Endothelial cell of umbilical vein (primary cell): Measurements from ENCODE around the gene NCOA7. TPM values are rescaled to one million over a fixed set of nuclear protein-coding genes. Genes with fewer than 3 reads are reported as not detected.
A peak's percentile ranks its signal among the peaks of the same experiment; 100 is the strongest.

Experiments
- BruUV-seq: library from RNA; stranded (reverse); fragments of 400-500 nt; replicated peaks from 2 replicates; lab custom pipeline; 2021; lab: Mats Ljungman, UMichigan
- CTCF ChIA-PET: fragments of 300-600, 350-600 bp; sonication (Branson Sonifier 250); formaldehyde crosslinking; loops from one replicate; lab custom pipeline; 2021; ENCODE audit warnings: antibody characterized with exemption, inconsistent platforms; lab: Charles Lee
- POLR2A ChIA-PET: fragments of 300-600, 350-600 bp; sonication (Branson Sonifier 250); formaldehyde crosslinking; loops from one replicate; lab custom pipeline; 2021; ENCODE audit warnings: antibody characterized with exemption, inconsistent platforms; lab: Charles Lee
- DNase-seq: peaks from one replicate; pipeline ENCODE4 v3.0.0-alpha.2; 2011; ENCODE audit warnings: low read depth, low spot score
- FAIRE-seq: peaks from 2 replicates; lab custom pipeline; 2011; peaks lifted over from hg19 to GRCh38; lab: Jason Lieb, UNC
- H2AFZ ChIP-seq: 2 replicates; pipeline ENCODE4 v1.6.0; 2012; ENCODE audit warnings: low read depth, low read length, control low read depth, inconsistent platforms
- H3K27ac ChIP-seq: 2 replicates; pipeline ENCODE4 v1.5.1; 2011; ENCODE audit warnings: low read depth, mild to moderate bottlenecking, control low read depth, low read length, moderate library complexity; ENCODE audit not compliant: insufficient read depth
- H3K27me3 ChIP-seq, 2 experiments: 2 replicates each; pipeline versions ENCODE4 v1.6.0 to v1.6.1; 2011; ENCODE audit warnings: low read length in 2 of 2, mixed read lengths in 1 of 2; ENCODE audit not compliant: control insufficient read depth in 2 of 2, insufficient read depth in 2 of 2
- H3K36me3 ChIP-seq, 2 experiments: 2 replicates in 1 of 2; 3 replicates in 1 of 2; pipeline ENCODE4 v1.5.1; 2011; ENCODE audit warnings: low read length in 2 of 2, mild to moderate bottlenecking in 1 of 2, moderate library complexity in 1 of 2; ENCODE audit not compliant: control insufficient read depth in 2 of 2, insufficient read depth in 2 of 2; ENCODE audit errors: extremely low read depth in 1 of 2
- H3K4me1 ChIP-seq: 3 replicates; pipeline ENCODE4 v1.5.1; 2011; ENCODE audit warnings: mild to moderate bottlenecking, low read length; ENCODE audit not compliant: control insufficient read depth, insufficient read depth; ENCODE audit errors: extremely low read depth
- H3K4me2 ChIP-seq: 2 replicates; pipeline ENCODE4 v1.6.1; 2011; ENCODE audit warnings: low read length, control low read depth, mixed read lengths; ENCODE audit not compliant: insufficient read depth
- H3K4me3 ChIP-seq, 3 experiments: fragments of 200-600 bp in 1 of 3; sonication (generic), shearing (Covaris generic) in 1 of 3; replicated peaks in 1 of 3; 2 replicates each; pipeline ENCODE4 v1.5.1; 2011 to 2016; ENCODE audit warnings: control low read depth in 3 of 3, low read length in 3 of 3, mild to moderate bottlenecking in 2 of 3, inconsistent platforms in 1 of 3, low read depth in 1 of 3, moderate library complexity in 1 of 3; ENCODE audit not compliant: insufficient read depth in 1 of 3
- H3K79me2 ChIP-seq: 2 replicates; pipeline ENCODE4 v1.6.0; 2012; ENCODE audit warnings: low read length, inconsistent platforms; ENCODE audit not compliant: control insufficient read depth, insufficient read depth
- H3K9ac ChIP-seq: replicated peaks from 2 replicates; pipeline ENCODE3; 2011; ENCODE audit warnings: low read length, control low read depth; ENCODE audit not compliant: insufficient read depth; ENCODE audit errors: extremely low read depth
- H3K9me1 ChIP-seq: replicated peaks from 3 replicates; pipeline ENCODE4 v1.6.0; 2011; ENCODE audit warnings: mild to moderate bottlenecking, low read length; ENCODE audit not compliant: control insufficient read depth, insufficient read depth; ENCODE audit errors: extremely low read depth
- H3K9me3 ChIP-seq: replicated peaks from 2 replicates; pipeline ENCODE4 v1.5.1; 2012; ENCODE audit warnings: low read length, inconsistent platforms; ENCODE audit not compliant: control insufficient read depth, insufficient read depth
- H4K20me1 ChIP-seq: replicated peaks from 2 replicates; pipeline ENCODE3; 2011; ENCODE audit warnings: mild to moderate bottlenecking, low read length; ENCODE audit not compliant: control insufficient read depth, insufficient read depth; ENCODE audit errors: extremely low read depth
- CTCF ChIP-seq, 2 donors: IDR thresholded peaks; 1 replicate in 1 of 2; 2 replicates in 1 of 2; pipeline ENCODE4 v1.5.1; 2011; ENCODE audit warnings: low read length in 2 of 2, mild to moderate bottlenecking in 2 of 2, moderate library complexity in 2 of 2, control low read depth in 1 of 2, inconsistent platforms in 1 of 2, low read depth in 1 of 2; ENCODE audit not compliant: insufficient read depth in 1 of 2; ENCODE audit errors: extremely low read depth in 1 of 2
- EZH2 ChIP-seq: IDR thresholded peaks from 2 replicates; pipeline ENCODE4 v1.6.1; 2012; ENCODE audit warnings: borderline replicate concordance, low read depth, mild to moderate bottlenecking, moderate library complexity, low read length, inconsistent platforms; ENCODE audit not compliant: severe bottlenecking
- FOS ChIP-seq: IDR thresholded peaks from 2 replicates; pipeline ENCODE4 v1.6.1; 2011; ENCODE audit warnings: mild to moderate bottlenecking, low read length, moderate library complexity, borderline replicate concordance; ENCODE audit not compliant: insufficient read depth
- GATA2 ChIP-seq: IDR thresholded peaks from 2 replicates; pipeline ENCODE4 v1.7.0; 2011; ENCODE audit warnings: low read depth, mild to moderate bottlenecking, moderate library complexity, mixed read lengths, low read length; ENCODE audit not compliant: insufficient read length, insufficient read depth
- JUN ChIP-seq: IDR thresholded peaks from 2 replicates; pipeline ENCODE4 v1.6.1; 2011; ENCODE audit warnings: borderline replicate concordance, low read depth; ENCODE audit not compliant: insufficient read length, insufficient read depth
- MAX ChIP-seq: IDR thresholded peaks from 2 replicates; pipeline ENCODE4 v1.6.1; 2011; ENCODE audit not compliant: insufficient read depth, insufficient read length
- MYC ChIP-seq: IDR thresholded peaks from one replicate; pipeline ENCODE4 v1.6.1; 2011; ENCODE audit warnings: mild to moderate bottlenecking, low read depth, low read length
- POLR2A ChIP-seq: IDR thresholded peaks from 2 replicates; pipeline ENCODE4 v1.6.1; 2012; ENCODE audit warnings: low read depth, mild to moderate bottlenecking, control low read depth, low read length
- POLR2AphosphoS5 ChIP-seq: IDR thresholded peaks from 2 replicates; pipeline ENCODE4 v1.6.1; 2012; ENCODE audit warnings: low read depth, mild to moderate bottlenecking, control low read depth, low read length, moderate library complexity; ENCODE audit not compliant: insufficient read depth
- dilution Hi-C: fragments of 300-500 bp; cut with MboI; formaldehyde crosslinking; loops from one replicate; pipeline ENCODE4 v1.15.0; 2019; ENCODE audit warnings: low sequenced_read_pairs; ENCODE audit not compliant: extremely low pct_ligation_motif_present
- intact Hi-C: fragments of 100-400 bp; cut with micrococcal nuclease; formaldehyde crosslinking; loops from one replicate; pipeline ENCODE4 v1.10.0; 2022
- polyA plus RNA-seq, 4 experiments: library from polyadenylated mRNA; depleted of rRNA in 3 of 4; stranded (reverse) in 3 of 4; unstranded in 1 of 4; fragments of >200 nt; gene quantifications; 2 replicates each; pipeline versions ENCODE4 v1.2.1 to v1.2.3, GENCODE V29; 2011 to 2012; ENCODE audit warnings: missing spikeins in 1 of 4
- total RNA-seq: library from RNA; stranded (reverse); gene quantifications from 2 replicates; pipeline ENCODE4 v1.2.3, GENCODE V29; 2021

The NCOA7 gene
- total and polyA plus RNA-seq, 2 donors (not counting 3 experiments of a cell fraction or from before 2014, with no cell fraction given): 27.7 to 71.2 TPM

DNA sequence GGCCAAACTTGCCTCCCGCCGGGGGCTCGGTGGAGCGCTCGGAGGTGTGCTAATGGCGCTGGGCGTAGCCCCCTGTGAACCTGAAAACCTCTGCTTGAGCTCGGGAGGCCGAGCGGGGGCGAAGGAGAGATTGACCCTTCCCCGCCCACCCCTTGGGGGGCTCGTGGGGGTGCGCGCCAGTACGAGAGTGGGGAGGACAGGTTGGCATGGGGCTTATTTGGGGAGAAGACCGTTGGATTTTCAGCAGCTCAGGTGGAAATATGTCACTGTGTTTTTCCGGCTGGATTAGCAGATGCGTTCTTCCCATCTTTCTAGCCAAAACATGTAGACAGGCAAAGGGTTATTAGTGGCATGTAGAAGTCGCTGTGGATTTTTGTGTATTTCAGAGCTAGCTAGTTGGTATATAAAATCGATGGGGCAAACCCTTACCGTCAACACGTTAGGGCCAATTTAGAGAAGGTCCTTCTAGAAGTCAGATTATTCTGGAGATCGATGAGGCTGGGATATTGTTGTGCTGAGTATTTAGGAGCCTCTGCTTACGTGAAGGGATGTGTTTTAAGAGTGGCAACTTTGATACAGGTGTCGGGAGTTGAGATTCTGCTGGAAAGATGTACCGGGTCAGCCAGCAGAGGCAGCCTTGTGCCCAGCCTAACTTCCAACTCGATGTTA lies 525 bp downstream of the NCOA7 start:
- Histone ChIP-seq H3K36me3 (no peaks in the 10 kb centered on the region), H2AFZ (peak overlapping the region; percentile 70), H4K20me1 (no peaks in the 10 kb centered on the region), H3K27me3 (no peaks in the 10 kb centered on the region), H3K9me3 (no peaks in the 10 kb centered on the region), H3K4me3 (peak overlapping the region; percentile 87 to 96 (median 87)), H3K27ac (peak overlapping the region; percentile 81), H3K4me1 (peaks cover 43% of the 10 kb centered on the region), H3K4me2 (peak overlapping the region; percentile 98), H3K79me2 (peaks cover 41% of the 10 kb centered on the region), H3K9me1 (no peaks in the 10 kb centered on the region), H3K9ac (peak overlapping the region; percentile 84)
- DNase-seq (peak; percentile 86), FAIRE-seq (peak; percentile 61)
- ChIA-PET CTCF (interaction anchor here (0.6 to 11.1 kb wide), 41 partner anchors 10 to 1475 kb away, joined by 3 to 138 read pairs (median 6); partner anchors contain the start of genes HINT3, RNF146 and TRMT11), POLR2A (interaction anchor here (1.0 to 2.6 kb wide), 7 partner anchors 43 to 195 kb away, joined by 3 to 8 read pairs (median 3); partner anchors contain the start of gene TRMT11)
- intact Hi-C loops (loop anchor here (1.0 to 5.0 kb wide), 5 partner anchors 31 to 116 kb away; no protein-coding TSS in a partner anchor), dilution Hi-C loops (no loop called here)
- BruUV-seq: TSS peak; percentile 23
- TF ChIP-seq GATA2: no peak
- peak; percentile 65 to 72 for TF ChIP-seq CTCF (IDR thresholded peaks at IDR 0.05; ENCODE audit: extremely low read depth in 1 of 2, insufficient read depth in 1 of 2, low read depth in 1 of 2, low read length in 2 of 2)
- no peak for TF ChIP-seq JUN
- TF ChIP-seq FOS: no peak
- TF ChIP-seq MYC: no peak
- no peak for TF ChIP-seq MAX
- TF ChIP-seq EZH2: no peak
- no peak for TF ChIP-seq POLR2AphosphoS5
- no peak for TF ChIP-seq POLR2A
